AG04450 (cell line): ENCODE results near the gene ANO8. TPM values are rescaled to one million over a fixed set of nuclear protein-coding genes. Genes with fewer than 3 reads are reported as not detected.
"Not testable (repeated sequence)": the region's sequence is repeated elsewhere in the genome, so short reads cannot be mapped to it uniquely, and the experiment has no call there.

Experiments
- CTCF ChIA-PET: fragments of 300-600, 350-600 bp; formaldehyde crosslinking; extraction: SDS; loops from one replicate; lab custom pipeline; 2022; ENCODE audit warnings: antibody characterized with exemption, inconsistent platforms; lab: Charles Lee
- POLR2A ChIA-PET: fragments of 350-600 bp; formaldehyde crosslinking; extraction: SDS; loops from one replicate; lab custom pipeline; 2021; ENCODE audit warnings: antibody characterized with exemption, inconsistent platforms; lab: Yijun Ruan, JAX
- DNase-seq: peaks from one replicate; pipeline ENCODE4 v3.0.0-alpha.2; 2011; ENCODE audit warnings: low read depth, low spot score
- H3K27ac ChIP-seq: one replicate; pipeline ENCODE4 v1.5.1; 2012; ENCODE audit warnings: low read depth, low read length, control low read depth
- H3K27me3 ChIP-seq: one replicate; pipeline ENCODE4 v1.6.0; 2012; ENCODE audit warnings: low read length; ENCODE audit not compliant: control insufficient read depth, insufficient read depth
- H3K4me3 ChIP-seq: 2 replicates; pipeline ENCODE4 v1.5.1; 2011; ENCODE audit warnings: mild to moderate bottlenecking, low read depth, low read length, control low read depth
- H3K9me3 ChIP-seq: 2 replicates; pipeline ENCODE4 v1.5.1; 2012; ENCODE audit warnings: low read length; ENCODE audit not compliant: control insufficient read depth, insufficient read depth
- CTCF ChIP-seq: IDR thresholded peaks from 2 replicates; pipeline ENCODE4 v1.5.1; 2011; ENCODE audit warnings: low read depth, low read length, control low read depth, inconsistent platforms
- polyA plus RNA-seq: library from polyadenylated mRNA; depleted of rRNA; stranded (reverse); fragments of >200 nt; gene quantifications from 2 replicates; pipeline ENCODE4 v1.2.3, GENCODE V29; 2011

Gene ANO8
- polyA plus RNA-seq, 1 experiment = 1.8 TPM

GRCh38 chr19:17378271-17378670 lies 43.6 kb upstream of the ANO8 start:
- peaks cover 3% of the 10 kb centered on the region; the same call in 1 of the 2 replicates for H3K9me3 ChIP-seq
- no peak for DNase-seq
- H3K27me3 ChIP-seq = peaks cover 7% of the 10 kb centered on the region
- no peak overlapping the region for H3K4me3 ChIP-seq
- H3K27ac ChIP-seq = no peak overlapping the region
- TF ChIP-seq CTCF = no peak
- ChIA-PET POLR2A (no interaction called here), CTCF (no interaction called here)

GRCh38 chr19:17376935-17377600 lies 42.4 kb upstream of the ANO8 start, which contains the start of gene PLVAP:
PLVAP (minus strand) TSS chr19:17377342; CDS start chr19:17377288, 54 bp downstream.
- H3K27me3 ChIP-seq = peaks cover 7% of the 10 kb centered on the region
- POLR2A ChIA-PET = no interaction called here
- peaks cover 3% of the 10 kb centered on the region; the same call in 1 of the 2 replicates for H3K9me3 ChIP-seq
- no peak for DNase-seq
- CTCF ChIA-PET = interaction anchor here (1.4 kb wide), 1 partner anchor 8 kb away, joined by 4 read pairs; no protein-coding TSS in a partner anchor
- no peak for TF ChIP-seq CTCF
- no peak within 1 kb of the TSS for H3K4me3 ChIP-seq
- no peak within 1 kb of the TSS for H3K27ac ChIP-seq

GRCh38 chr19:17370026-17370587 lies 35.5 kb upstream of the ANO8 start:
- Histone ChIP-seq H3K27me3 (peaks cover 3% of the 10 kb centered on the region), H3K9me3 (no peaks in the 10 kb centered on the region; the same call in 1 of the 2 replicates), H3K4me3 (no peak overlapping the region), H3K27ac (peak overlapping the region; percentile 21)
- no peak for TF ChIP-seq CTCF
- ChIA-PET CTCF (no interaction called here), POLR2A (no interaction called here)
- peak; percentile 32 for DNase-seq

GRCh38 chr19:17365361-17365760 lies 30.7 kb upstream of the ANO8 start:
- CTCF ChIA-PET = interaction anchor here (0.8 to 2.8 kb wide), 2 partner anchors 21 to 60 kb away, joined by 3 to 18 read pairs; no protein-coding TSS in a partner anchor

GRCh38 chr19:17363852-17364605 lies 29.4 kb upstream of the ANO8 start:
- H3K27ac ChIP-seq, H3K9me3 ChIP-seq, H3K4me3 ChIP-seq, POLR2A ChIA-PET, DNase-seq, CTCF ChIA-PET: not testable (repeated sequence)
- H3K27me3 ChIP-seq = peaks cover 10% of the 10 kb centered on the region

More at GRCh38 chr19:17365361-17365760, 30.7 kb upstream of the ANO8 start:
- Histone ChIP-seq H3K27ac (no peak overlapping the region), H3K9me3 (no peaks in the 10 kb centered on the region; the same call in 1 of the 2 replicates), H3K4me3 (no peak overlapping the region), H3K27me3 (peaks cover 7% of the 10 kb centered on the region)
- no peak for DNase-seq
- POLR2A ChIA-PET = interaction anchor here (0.6 kb wide), 1 partner anchor 593 kb away, joined by 6 read pairs; no protein-coding TSS in a partner anchor
- TF ChIP-seq CTCF = no peak
